OCI-LY7 (cell line): ENCODE results near the gene ACAD8. TPM values are rescaled to one million over a fixed set of nuclear protein-coding genes. Genes with fewer than 3 reads are reported as not detected.

Experiments used
- BruUV-seq: library from RNA; stranded (reverse); fragments of 400-500 nt; replicated peaks from 2 replicates; lab custom pipeline; 2021; lab: Mats Ljungman, UMichigan
- CTCF ChIA-PET: fragments of 300-600 bp; sonication (Branson Sonifier 250); formaldehyde crosslinking; loops from one replicate; lab custom pipeline; 2022; ENCODE audit warnings: antibody characterized with exemption; ENCODE audit not compliant: unreplicated experiment; lab: Charles Lee
- POLR2A ChIA-PET: fragments of 300-600 bp; sonication (Branson Sonifier 250); formaldehyde crosslinking; loops from one replicate; lab custom pipeline; 2022; ENCODE audit warnings: antibody characterized with exemption; lab: Charles Lee
- DNase-seq: peaks from one replicate; pipeline ENCODE4 v3.0.0-alpha.2; 2015; ENCODE audit warnings: low spot score
- H2AFZ ChIP-seq: fragments of 200-600 bp; sonication (generic), shearing (Covaris generic); 2 replicates; pipeline ENCODE4 v1.6.1; 2014; ENCODE audit warnings: mild to moderate bottlenecking, antibody characterized with exemption, low read length, moderate library complexity
- H3K27ac ChIP-seq: fragments of 200-600 bp; sonication (generic); 2 replicates; pipeline ENCODE4 v1.5.1; 2014; ENCODE audit warnings: mixed run types, low read depth, mild to moderate bottlenecking, moderate library complexity, low read length, inconsistent platforms; ENCODE audit not compliant: poor library complexity, severe bottlenecking
- H3K36me3 ChIP-seq: fragments of 200-600 bp; sonication (generic); 2 replicates; pipeline ENCODE4 v1.6.1; 2014; ENCODE audit warnings: mild to moderate bottlenecking, antibody characterized with exemption, low read length, moderate library complexity, mixed read lengths; ENCODE audit not compliant: insufficient read depth
- H3K4me1 ChIP-seq: fragments of 200-600 bp; sonication (generic); 2 replicates; pipeline ENCODE4 v1.5.1; 2014; ENCODE audit warnings: mild to moderate bottlenecking, low read length; ENCODE audit not compliant: insufficient read depth, poor library complexity, severe bottlenecking
- H3K4me2 ChIP-seq: fragments of 200-600 bp; sonication (generic); 2 replicates; pipeline ENCODE4 v1.6.1; 2014; ENCODE audit warnings: mild to moderate bottlenecking, low read length
- H3K4me3 ChIP-seq: fragments of 200-600 bp; sonication (generic); 2 replicates; pipeline ENCODE4 v1.5.1; 2014; ENCODE audit warnings: mild to moderate bottlenecking, low read depth, low read length; ENCODE audit not compliant: poor library complexity, severe bottlenecking
- H3K79me2 ChIP-seq: fragments of 200-600 bp; sonication (generic); 2 replicates; pipeline ENCODE4 v1.6.1; 2016; ENCODE audit warnings: low read depth, mild to moderate bottlenecking, low read length, moderate library complexity, mixed read lengths; ENCODE audit not compliant: insufficient read depth
- H3K9me2 ChIP-seq: fragments of 200-600 bp; sonication (generic); 2 replicates; pipeline ENCODE4 v1.6.1; 2016; ENCODE audit warnings: mild to moderate bottlenecking, low read length, mixed read lengths; ENCODE audit not compliant: insufficient read depth
- H3K9me3 ChIP-seq: fragments of 200-600 bp; sonication (generic); 2 replicates; pipeline ENCODE4 v1.6.1; 2014; ENCODE audit warnings: mild to moderate bottlenecking, mixed run types, low read length, mixed read lengths
- H4K20me1 ChIP-seq: fragments of 200-600 bp; sonication (generic); 2 replicates; pipeline ENCODE4 v1.6.1; 2014; ENCODE audit warnings: mild to moderate bottlenecking, antibody characterized with exemption, low read length, moderate library complexity, mixed read lengths; ENCODE audit not compliant: insufficient read depth
- EZH2phosphoT487 ChIP-seq: fragments of 200-600 bp; sonication (generic); IDR thresholded peaks from 2 replicates; pipeline ENCODE4 v1.6.1; 2018; ENCODE audit warnings: low read depth, borderline replicate concordance, mild to moderate bottlenecking, mixed run types, antibody characterized with exemption, low read length, moderate library complexity, mixed read lengths
- intact Hi-C: fragments of 100-400 bp; cut with micrococcal nuclease; formaldehyde crosslinking; loops from one replicate; pipeline ENCODE4 v1.10.0; 2022; ENCODE audit not compliant: unreplicated experiment
- total RNA-seq, 2 experiments: library from RNA; depleted of rRNA in 1 of 2; stranded (reverse); fragments of >200 nt in 1 of 2; shearing (Covaris generic) in 1 of 2; gene quantifications; 2 replicates each; pipeline ENCODE4 v1.2.3, GENCODE V29; 2014 to 2022
- TF ChIP-seq, protein P1 (sequence below): fragments of 200-600 bp; sonication (generic); conservative IDR thresholded peaks from 2 replicates; pipeline ENCODE4 v1.5.1; 2014; ENCODE audit warnings: mild to moderate bottlenecking, antibody characterized with exemption, low read length, moderate library complexity, mixed read lengths

ACAD8 gene
- total RNA-seq, 2 experiments from 2014 or later = 24.7 to 29.7 TPM

DNA sequence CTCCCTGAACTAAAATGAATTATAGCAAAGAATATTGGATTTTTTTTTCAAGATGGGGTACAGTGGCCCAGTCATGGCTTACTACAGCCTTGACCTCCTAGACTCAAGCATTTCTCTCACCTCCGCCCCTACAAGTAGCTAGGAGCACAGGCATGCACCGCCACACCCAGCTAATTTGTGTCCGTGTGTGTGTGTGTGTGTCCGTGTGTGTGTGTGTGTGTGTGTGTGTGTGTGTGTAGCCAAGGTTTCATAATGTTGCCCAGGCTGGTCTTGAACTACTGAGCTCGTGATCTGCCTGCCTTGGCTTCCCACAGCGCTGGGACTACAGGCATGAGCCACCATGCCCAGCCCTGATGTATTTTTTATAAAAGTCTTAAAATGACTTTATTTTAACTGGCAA, 12.8 kb upstream of the ACAD8 start:
- peaks cover 30% of the 10 kb centered on the region; the same call in 1 of the 2 replicates for H3K36me3 ChIP-seq

DNA sequence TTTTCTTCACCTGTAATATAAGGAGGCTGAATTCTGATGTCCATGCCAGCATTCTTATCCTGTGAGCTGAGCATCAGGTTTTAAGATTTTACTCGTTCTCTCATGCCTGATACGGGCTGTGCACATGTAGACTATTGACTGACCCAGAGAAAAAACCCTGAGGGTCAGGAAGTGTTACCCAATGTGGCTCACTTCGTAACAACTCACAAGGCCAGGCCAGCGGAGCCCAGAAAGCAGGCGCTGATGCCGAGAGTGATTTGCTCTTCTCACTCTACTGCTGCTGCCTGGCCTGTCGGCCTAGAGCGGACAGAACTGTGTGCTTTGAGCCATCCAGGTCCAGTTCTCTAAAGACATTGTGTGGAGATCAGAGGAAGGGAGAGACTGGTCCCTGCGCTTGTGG, 11.0 kb upstream of the ACAD8 start:
- no peaks in the 10 kb centered on the region for H4K20me1 ChIP-seq
- BruUV-seq = no TSS peak
- POLR2A ChIA-PET = no interaction called here
- H2AFZ ChIP-seq = no peak overlapping the region
- TF ChIP-seq, protein P1, sequence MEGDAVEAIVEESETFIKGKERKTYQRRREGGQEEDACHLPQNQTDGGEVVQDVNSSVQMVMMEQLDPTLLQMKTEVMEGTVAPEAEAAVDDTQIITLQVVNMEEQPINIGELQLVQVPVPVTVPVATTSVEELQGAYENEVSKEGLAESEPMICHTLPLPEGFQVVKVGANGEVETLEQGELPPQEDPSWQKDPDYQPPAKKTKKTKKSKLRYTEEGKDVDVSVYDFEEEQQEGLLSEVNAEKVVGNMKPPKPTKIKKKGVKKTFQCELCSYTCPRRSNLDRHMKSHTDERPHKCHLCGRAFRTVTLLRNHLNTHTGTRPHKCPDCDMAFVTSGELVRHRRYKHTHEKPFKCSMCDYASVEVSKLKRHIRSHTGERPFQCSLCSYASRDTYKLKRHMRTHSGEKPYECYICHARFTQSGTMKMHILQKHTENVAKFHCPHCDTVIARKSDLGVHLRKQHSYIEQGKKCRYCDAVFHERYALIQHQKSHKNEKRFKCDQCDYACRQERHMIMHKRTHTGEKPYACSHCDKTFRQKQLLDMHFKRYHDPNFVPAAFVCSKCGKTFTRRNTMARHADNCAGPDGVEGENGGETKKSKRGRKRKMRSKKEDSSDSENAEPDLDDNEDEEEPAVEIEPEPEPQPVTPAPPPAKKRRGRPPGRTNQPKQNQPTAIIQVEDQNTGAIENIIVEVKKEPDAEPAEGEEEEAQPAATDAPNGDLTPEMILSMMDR = no peak
- TF ChIP-seq EZH2phosphoT487 = no peak
- H3K4me2 ChIP-seq = no peak overlapping the region
- H3K9me3 ChIP-seq = no peaks in the 10 kb centered on the region
- intact Hi-C loops = no loop called here
- no peaks in the 10 kb centered on the region for H3K4me1 ChIP-seq
- H3K36me3 ChIP-seq = peaks cover 39% of the 10 kb centered on the region
- no peak for DNase-seq
- H3K27ac ChIP-seq = no peak overlapping the region
- H3K79me2 ChIP-seq = no peaks in the 10 kb centered on the region
- CTCF ChIA-PET = no interaction called here
- H3K4me3 ChIP-seq = no peak overlapping the region
- H3K9me2 ChIP-seq = no peaks in the 10 kb centered on the region

More for the DNA sequence above, 12.8 kb upstream of the ACAD8 start:
- Histone ChIP-seq H3K9me2 (no peaks in the 10 kb centered on the region), H2AFZ (no peak overlapping the region), H4K20me1 (no peaks in the 10 kb centered on the region), H3K4me2 (no peak overlapping the region), H3K9me3 (no peaks in the 10 kb centered on the region), H3K27ac (no peak overlapping the region), H3K4me3 (no peak overlapping the region), H3K79me2 (no peaks in the 10 kb centered on the region), H3K4me1 (no peaks in the 10 kb centered on the region)
- intact Hi-C loops = no loop called here
- ChIA-PET POLR2A (interaction anchor here (1.2 kb wide), 1 partner anchor 16 kb away, joined by 4 read pairs; the partner anchor contains the start of genes NCAPD3 and VPS26B), CTCF (interaction anchor here (0.6 kb wide), 1 partner anchor 178 kb away, joined by 3 read pairs; no protein-coding TSS in a partner anchor)
- DNase-seq = no peak
- no TSS peak for BruUV-seq
- TF ChIP-seq, protein P1 = no peak
- no peak for TF ChIP-seq EZH2phosphoT487

DNA sequence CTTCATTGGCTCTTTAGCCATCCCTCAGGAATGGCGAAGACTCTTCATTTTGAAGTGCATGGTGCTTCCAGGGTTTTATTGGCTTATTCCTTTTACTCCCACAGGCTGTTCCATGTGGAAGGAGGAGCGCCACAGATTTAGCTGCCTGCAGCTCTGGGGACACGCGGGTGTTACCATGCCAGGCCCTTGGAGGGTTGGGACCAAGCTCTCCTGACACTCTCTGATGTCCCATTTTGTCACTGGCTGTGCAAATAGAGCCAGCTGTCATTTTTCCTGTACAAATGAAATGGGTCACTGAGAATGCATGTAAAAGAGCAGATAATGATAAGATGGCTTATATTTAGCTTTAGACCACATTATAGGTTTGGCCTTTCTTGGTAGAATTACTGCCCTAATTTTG, 9.5 kb upstream of the ACAD8 start:
- intact Hi-C loops = loop anchor here (1.0 kb wide), 1 partner anchor 37 kb away; no protein-coding TSS in a partner anchor
- no peaks in the 10 kb centered on the region for H4K20me1 ChIP-seq
- POLR2A ChIA-PET = interaction anchor here (0.6 to 0.9 kb wide), 2 partner anchors 24 to 33 kb away, joined by 3 read pairs; no protein-coding TSS in a partner anchor

More for the DNA sequence above, 9.5 kb upstream of the ACAD8 start:
- Histone ChIP-seq H2AFZ (no peak overlapping the region), H3K9me2 (no peaks in the 10 kb centered on the region), H3K36me3 (peaks cover 55% of the 10 kb centered on the region), H3K9me3 (no peaks in the 10 kb centered on the region), H3K4me2 (no peak overlapping the region), H3K27ac (no peak overlapping the region), H3K79me2 (no peaks in the 10 kb centered on the region), H3K4me3 (no peak overlapping the region), H3K4me1 (no peaks in the 10 kb centered on the region)
- DNase-seq = no peak
- no TSS peak for BruUV-seq
- no peak for TF ChIP-seq EZH2phosphoT487
- TF ChIP-seq, protein P1 = no peak
- CTCF ChIA-PET = no interaction called here
